Neutrophil (primary cell): Measurements from ENCODE around the gene LRRFIP1.
A peak's percentile ranks its signal among the peaks of the same experiment; 100 is the strongest.

Experiments
- H3K27ac ChIP-seq: fragments of 200-600 bp; sonication (generic); 2 replicates; pipeline ENCODE4 v1.5.1; 2016; ENCODE audit warnings: mild to moderate bottlenecking, moderate library complexity
- H3K27me3 ChIP-seq: fragments of 200-600 bp; sonication (generic); 2 replicates; pipeline ENCODE4 v1.6.0; 2016; ENCODE audit warnings: mild to moderate bottlenecking
- H3K36me3 ChIP-seq: fragments of 200-600 bp; sonication (generic); 2 replicates; pipeline ENCODE4 v1.5.1; 2017
- H3K4me1 ChIP-seq, 2 experiments: fragments of 200-600 bp in 1 of 2; sonication (generic) in 1 of 2; 1 replicate in 1 of 2; 2 replicates in 1 of 2; pipeline versions ENCODE4 v1.5.1 to v1.6.1; 2013 to 2016; ENCODE audit warnings: low read depth in 1 of 2, low read length in 1 of 2, mild to moderate bottlenecking in 1 of 2, moderate library complexity in 1 of 2; ENCODE audit not compliant: control insufficient read depth in 1 of 2, insufficient read depth in 1 of 2
- H3K4me3 ChIP-seq, 2 experiments: fragments of 200-600 bp in 1 of 2; sonication (generic) in 1 of 2; 1 replicate in 1 of 2; 2 replicates in 1 of 2; pipeline ENCODE4 v1.5.1; 2013 to 2016; ENCODE audit warnings: low read depth in 1 of 2, low read length in 1 of 2, mild to moderate bottlenecking in 1 of 2, moderate library complexity in 1 of 2
- H3K9me3 ChIP-seq: fragments of 200-600 bp; sonication (generic); 2 replicates; pipeline ENCODE4 v1.5.1; 2016
- TF ChIP-seq, protein P1 (sequence below): fragments of 200-600 bp; sonication (generic); IDR thresholded peaks from 2 replicates; pipeline ENCODE4 v1.5.1; 2016; ENCODE audit warnings: antibody characterized with exemption

Gene LRRFIP1

GRCh38 chr2:237723602-237724001, 96.2 kb downstream of the LRRFIP1 start:
- Histone ChIP-seq H3K27ac (no peak overlapping the region), H3K4me1 (peaks cover 19 to 26% of the 10 kb centered on the region in 2 experiments), H3K27me3 (no peaks in the 10 kb centered on the region), H3K9me3 (no peaks in the 10 kb centered on the region), H3K4me3 (no peak overlapping the region), H3K36me3 (peaks cover 19% of the 10 kb centered on the region)
- TF ChIP-seq, protein P1, sequence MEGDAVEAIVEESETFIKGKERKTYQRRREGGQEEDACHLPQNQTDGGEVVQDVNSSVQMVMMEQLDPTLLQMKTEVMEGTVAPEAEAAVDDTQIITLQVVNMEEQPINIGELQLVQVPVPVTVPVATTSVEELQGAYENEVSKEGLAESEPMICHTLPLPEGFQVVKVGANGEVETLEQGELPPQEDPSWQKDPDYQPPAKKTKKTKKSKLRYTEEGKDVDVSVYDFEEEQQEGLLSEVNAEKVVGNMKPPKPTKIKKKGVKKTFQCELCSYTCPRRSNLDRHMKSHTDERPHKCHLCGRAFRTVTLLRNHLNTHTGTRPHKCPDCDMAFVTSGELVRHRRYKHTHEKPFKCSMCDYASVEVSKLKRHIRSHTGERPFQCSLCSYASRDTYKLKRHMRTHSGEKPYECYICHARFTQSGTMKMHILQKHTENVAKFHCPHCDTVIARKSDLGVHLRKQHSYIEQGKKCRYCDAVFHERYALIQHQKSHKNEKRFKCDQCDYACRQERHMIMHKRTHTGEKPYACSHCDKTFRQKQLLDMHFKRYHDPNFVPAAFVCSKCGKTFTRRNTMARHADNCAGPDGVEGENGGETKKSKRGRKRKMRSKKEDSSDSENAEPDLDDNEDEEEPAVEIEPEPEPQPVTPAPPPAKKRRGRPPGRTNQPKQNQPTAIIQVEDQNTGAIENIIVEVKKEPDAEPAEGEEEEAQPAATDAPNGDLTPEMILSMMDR = no peak

GRCh38 chr2:237724811-237725478, 97.6 kb downstream of the LRRFIP1 start:
- Histone ChIP-seq H3K27me3 (no peaks in the 10 kb centered on the region), H3K36me3 (peaks cover 22% of the 10 kb centered on the region)
- TF ChIP-seq, protein P1 = no peak

DNA sequence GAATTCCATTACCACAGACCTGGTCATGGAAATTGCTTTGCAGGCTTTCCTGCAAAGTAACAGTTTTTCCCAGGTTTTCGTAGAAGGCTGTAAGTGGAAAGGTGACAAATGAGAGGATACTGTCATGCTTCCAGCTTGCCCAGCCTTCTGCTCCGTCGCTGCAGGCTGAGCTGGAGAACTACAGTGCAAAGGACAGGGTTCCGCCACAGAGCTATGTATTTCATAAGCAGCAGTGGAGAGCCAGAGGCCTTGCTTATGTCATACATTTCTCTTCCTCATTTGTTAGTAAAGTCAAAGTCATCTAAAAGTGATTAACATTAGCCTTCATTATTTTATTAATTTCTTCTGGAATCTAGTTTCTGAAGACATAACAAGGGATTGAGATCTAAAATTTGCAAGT, 98.3 kb downstream of the LRRFIP1 start:
- Histone ChIP-seq H3K9me3 (no peaks in the 10 kb centered on the region), H3K36me3 (peaks cover 18% of the 10 kb centered on the region), H3K27ac (peak overlapping the region; percentile 65), H3K27me3 (no peaks in the 10 kb centered on the region), H3K4me3 (peak overlapping the region in 1 of 2 experiments; percentile 18), H3K4me1 (peaks cover 19 to 25% of the 10 kb centered on the region in 2 experiments)
- TF ChIP-seq, protein P1 = peak; percentile 33

More at GRCh38 chr2:237724811-237725478, 97.6 kb downstream of the LRRFIP1 start:
- Histone ChIP-seq H3K9me3 (no peaks in the 10 kb centered on the region), H3K4me3 (no peak overlapping the region), H3K4me1 (peaks cover 19 to 25% of the 10 kb centered on the region in 2 experiments), H3K27ac (peak overlapping the region; percentile 65)

GRCh38 chr2:237726401-237726830, 99.0 kb downstream of the LRRFIP1 start:
- Histone ChIP-seq H3K27ac (peak overlapping the region; percentile 65), H3K27me3 (no peaks in the 10 kb centered on the region), H3K9me3 (no peaks in the 10 kb centered on the region), H3K36me3 (peaks cover 11% of the 10 kb centered on the region), H3K4me3 (no peak overlapping the region), H3K4me1 (peaks cover 19 to 25% of the 10 kb centered on the region in 2 experiments)
- TF ChIP-seq, protein P1 = no peak

DNA sequence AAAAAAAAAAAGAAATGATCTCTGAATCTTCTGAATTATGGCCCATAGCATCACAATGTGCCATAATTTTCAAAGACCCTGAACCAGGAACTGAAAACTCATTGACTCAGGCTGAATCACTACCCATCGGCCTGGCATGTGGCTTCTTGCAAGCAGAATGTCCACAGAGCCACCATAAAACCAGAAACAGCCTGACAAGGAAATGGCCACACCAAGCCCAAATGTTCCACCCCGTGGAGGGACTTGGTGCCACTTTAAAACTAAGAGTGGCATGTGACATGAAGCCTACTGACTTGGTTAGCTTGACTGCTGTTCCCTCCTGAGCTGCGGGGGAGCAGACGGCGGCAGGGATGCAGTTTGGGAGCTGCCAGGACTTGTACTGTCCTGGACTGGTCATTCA, 100.0 kb downstream of the LRRFIP1 start:
- Histone ChIP-seq H3K27me3 (no peaks in the 10 kb centered on the region), H3K4me1 (peaks cover 19 to 25% of the 10 kb centered on the region in 2 experiments), H3K27ac (peak overlapping the region; percentile 52), H3K9me3 (no peaks in the 10 kb centered on the region), H3K36me3 (peaks cover 11% of the 10 kb centered on the region), H3K4me3 (no peak overlapping the region)
- TF ChIP-seq, protein P1 = no peak
